Lower lobe of right lung (tissue), 2 donors: ENCODE measurements around the gene UHMK1. TPM values are rescaled to one million over a fixed set of nuclear protein-coding genes. Genes with fewer than 3 reads are reported as not detected.

Experiments
- ATAC-seq, 2 donors: fragments of 200-7000 bp; cut with Tn5 transposase; one replicate each; pipeline ENCODE4 v1.9.1; 2020 to 2022; ENCODE audit warnings: mild to moderate bottlenecking in 2 of 2, moderate library complexity in 2 of 2
- DNase-seq: peaks from one replicate; pipeline ENCODE4 v3.0.0-alpha.2; 2020
- H3K27ac ChIP-seq: fragments of 200-600 bp; one replicate; pipeline ENCODE4 v1.8.0; 2022
- H3K27me3 ChIP-seq: fragments of 200-600 bp; one replicate; pipeline ENCODE4 v1.8.0; 2022; ENCODE audit warnings: low read depth
- H3K36me3 ChIP-seq: fragments of 200-600 bp; one replicate; pipeline ENCODE4 v1.8.0; 2022; ENCODE audit warnings: mild to moderate bottlenecking
- H3K4me1 ChIP-seq: fragments of 200-600 bp; one replicate; pipeline ENCODE4 v1.8.0; 2022
- H3K4me3 ChIP-seq: fragments of 200-600 bp; one replicate; pipeline ENCODE4 v1.8.0; 2022; ENCODE audit warnings: mild to moderate bottlenecking
- H3K9me3 ChIP-seq: fragments of 200-600 bp; one replicate; pipeline ENCODE4 v1.8.0; 2022
- intact Hi-C: fragments of 100-400 bp; cut with DNase I; formaldehyde crosslinking; loops from one replicate; pipeline ENCODE4 v1.11.0; 2022
- total RNA-seq: library from RNA; stranded (reverse); fragmentation: NEBNext Ultra II Directional; extraction: Animal tissue kit (Norgen Biotek cat#: 25700); gene quantifications from one replicate; pipeline ENCODE4 v1.2.1, GENCODE V29; 2021
- TF ChIP-seq, protein P1 (sequence below): fragments of 200-600 bp; IDR thresholded peaks from one replicate; pipeline ENCODE4 v1.8.0; 2022; ENCODE audit warnings: antibody characterized with exemption, mild to moderate bottlenecking
- donor health status: DM: no; HTN: yes; CAD: no; lungs with severe emphysema.

Gene UHMK1
- total RNA-seq, 1 donor from 2014 or later, result 56.4 TPM

DNA sequence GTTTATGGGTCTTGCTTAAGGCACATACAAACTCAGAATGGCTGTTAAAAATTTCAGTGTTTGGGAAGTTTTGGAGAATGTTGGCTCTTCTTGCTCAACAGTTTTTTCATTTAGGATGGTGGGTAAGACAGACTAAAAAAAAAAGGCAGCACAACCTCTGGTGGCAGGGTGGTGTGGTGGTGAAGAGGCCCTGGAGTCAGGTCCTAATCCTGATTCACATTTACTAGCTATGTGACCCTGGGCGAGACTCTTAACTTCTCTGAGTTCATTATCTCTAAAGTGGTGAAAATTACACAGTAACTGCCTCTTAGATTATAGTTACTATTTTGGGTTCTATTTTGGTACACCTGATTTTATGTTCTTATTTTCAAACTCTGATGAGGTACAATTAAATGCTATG is 75.5 kb downstream of the UHMK1 start:
- Histone ChIP-seq H3K36me3 (peaks cover 11% of the 10 kb centered on the region), H3K4me3 (no peak overlapping the region), H3K4me1 (peaks cover 33% of the 10 kb centered on the region), H3K27me3 (no peaks in the 10 kb centered on the region), H3K27ac (no peak overlapping the region), H3K9me3 (no peaks in the 10 kb centered on the region)
- TF ChIP-seq, protein P1, sequence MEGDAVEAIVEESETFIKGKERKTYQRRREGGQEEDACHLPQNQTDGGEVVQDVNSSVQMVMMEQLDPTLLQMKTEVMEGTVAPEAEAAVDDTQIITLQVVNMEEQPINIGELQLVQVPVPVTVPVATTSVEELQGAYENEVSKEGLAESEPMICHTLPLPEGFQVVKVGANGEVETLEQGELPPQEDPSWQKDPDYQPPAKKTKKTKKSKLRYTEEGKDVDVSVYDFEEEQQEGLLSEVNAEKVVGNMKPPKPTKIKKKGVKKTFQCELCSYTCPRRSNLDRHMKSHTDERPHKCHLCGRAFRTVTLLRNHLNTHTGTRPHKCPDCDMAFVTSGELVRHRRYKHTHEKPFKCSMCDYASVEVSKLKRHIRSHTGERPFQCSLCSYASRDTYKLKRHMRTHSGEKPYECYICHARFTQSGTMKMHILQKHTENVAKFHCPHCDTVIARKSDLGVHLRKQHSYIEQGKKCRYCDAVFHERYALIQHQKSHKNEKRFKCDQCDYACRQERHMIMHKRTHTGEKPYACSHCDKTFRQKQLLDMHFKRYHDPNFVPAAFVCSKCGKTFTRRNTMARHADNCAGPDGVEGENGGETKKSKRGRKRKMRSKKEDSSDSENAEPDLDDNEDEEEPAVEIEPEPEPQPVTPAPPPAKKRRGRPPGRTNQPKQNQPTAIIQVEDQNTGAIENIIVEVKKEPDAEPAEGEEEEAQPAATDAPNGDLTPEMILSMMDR, result no peak
- ATAC-seq (no peak), DNase-seq (no peak)
- intact Hi-C loops, result no loop called here

DNA sequence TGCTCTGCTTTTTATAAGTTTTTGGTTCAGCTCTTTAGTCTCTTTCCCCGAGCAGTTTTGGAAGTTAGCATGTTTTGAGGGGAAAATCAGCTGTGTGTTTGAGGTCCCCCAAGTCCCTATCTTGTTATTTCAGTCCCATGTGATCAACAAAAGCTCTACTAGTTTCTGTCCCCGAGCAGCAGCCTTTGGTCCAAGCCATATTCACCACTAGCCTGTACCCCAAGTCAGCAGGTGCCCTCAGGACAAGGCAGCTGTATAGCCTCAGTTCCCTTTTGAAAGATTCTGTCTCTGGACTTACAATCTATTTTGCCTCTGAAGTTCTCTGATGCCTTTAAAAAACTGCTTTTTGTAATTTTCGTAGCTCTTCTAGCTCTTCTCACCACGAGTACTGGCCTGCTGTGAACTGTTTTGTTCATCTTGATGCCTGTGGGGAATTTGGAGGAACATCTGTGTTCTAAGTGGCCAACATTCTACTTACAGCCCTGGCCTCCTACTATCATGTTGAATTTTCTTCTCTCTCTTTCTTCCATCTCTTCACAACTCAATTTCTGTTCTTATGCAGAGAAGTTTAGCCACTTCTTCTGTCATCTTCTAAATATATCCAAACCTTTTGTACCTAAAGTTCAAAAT is 80.6 kb downstream of the UHMK1 start:
- H3K27ac ChIP-seq, result no peak overlapping the region
- no peaks in the 10 kb centered on the region for H3K9me3 ChIP-seq
- intact Hi-C loops, result no loop called here
- no peaks in the 10 kb centered on the region for H3K27me3 ChIP-seq
- H3K36me3 ChIP-seq, result peaks cover 38% of the 10 kb centered on the region
- ATAC-seq (no peak), DNase-seq (no peak)
- TF ChIP-seq, protein P1, result no peak
- H3K4me1 ChIP-seq, result peaks cover 2% of the 10 kb centered on the region
- no peak overlapping the region for H3K4me3 ChIP-seq

DNA sequence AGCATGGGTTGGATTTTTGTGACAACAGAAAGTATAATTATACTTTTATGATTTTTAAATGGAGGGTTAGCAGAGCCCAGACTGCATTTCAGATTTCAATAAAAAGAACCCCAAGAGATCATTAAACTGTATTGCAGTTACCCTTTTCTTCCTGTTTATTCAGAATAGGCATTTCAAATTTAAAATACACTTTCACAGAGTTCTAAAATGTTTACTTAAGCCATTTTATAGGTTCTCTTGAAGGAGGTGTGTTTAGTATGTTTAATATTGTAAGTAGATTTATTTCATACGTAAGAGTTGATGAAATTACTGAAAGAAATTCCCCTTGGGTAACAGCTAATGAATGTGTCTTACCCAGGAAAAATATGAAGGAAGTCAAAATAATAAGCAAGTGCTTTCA is 81.3 kb downstream of the UHMK1 start:
- H3K27ac ChIP-seq, result no peak overlapping the region
- DNase-seq, result no peak
- H3K36me3 ChIP-seq, result peaks cover 43% of the 10 kb centered on the region
- no peaks in the 10 kb centered on the region for H3K4me1 ChIP-seq
- TF ChIP-seq, protein P1, result no peak
- H3K4me3 ChIP-seq, result no peak overlapping the region
- H3K27me3 ChIP-seq, result no peaks in the 10 kb centered on the region
- intact Hi-C loops, result no loop called here
- no peak for ATAC-seq
- H3K9me3 ChIP-seq, result no peaks in the 10 kb centered on the region

Other genes with a start within 250 kb of the UHMK1 start
- not detected for gene SPATA46, start 121.0 kb upstream of the UHMK1 start, total RNA-seq
- 6.3 TPM for gene C1orf226, start 116.1 kb upstream of the UHMK1 start, total RNA-seq
- gene SH2D1B, start 85.7 kb upstream of the UHMK1 start, total RNA-seq, result 1.9 TPM
- 29.4 TPM for gene UAP1, start 63.9 kb downstream of the UHMK1 start, total RNA-seq
- gene DDR2, start 134.6 kb downstream of the UHMK1 start, total RNA-seq, result 47.0 TPM